ENCODE measurements around the gene CCDC112.

Gene CCDC112

GRCh38 chr5:115319007-115319406 lies 22.6 kb upstream of the CCDC112 start:
- Histone ChIP-seq H3K4me3 (ENCODE audit: insufficient read depth, low read depth, low read length, poor library complexity, severe bottlenecking) (no peak overlapping the region), H3K9me3 (ENCODE audit: control insufficient read depth, low read length) (no peaks in the 10 kb centered on the region), H3K4me1 (ENCODE audit: control insufficient read depth, insufficient read depth, low read length, poor library complexity, severe bottlenecking) (no peaks in the 10 kb centered on the region), H3K27ac (ENCODE audit: insufficient read depth, low read length, poor library complexity, severe bottlenecking) (no peak overlapping the region), H3K27me3 (replicated peaks; ENCODE audit: control insufficient read depth, insufficient read depth, low read length, poor library complexity, severe bottlenecking) (no peaks in the 10 kb centered on the region), H3K36me3 (ENCODE audit: control insufficient read depth, insufficient read depth, low read length) (no peaks in the 10 kb centered on the region)
- no peak for DNase-seq

- Histone ChIP-seq H3K4me1 (ENCODE audit: control insufficient read depth, insufficient read depth, low read length, poor library complexity, severe bottlenecking) (no peaks in the 10 kb centered on the region), H3K27me3 (replicated peaks; ENCODE audit: control insufficient read depth, insufficient read depth, low read length, poor library complexity, severe bottlenecking) (no peaks in the 10 kb centered on the region), H3K4me3 (ENCODE audit: insufficient read depth, low read depth, low read length, poor library complexity, severe bottlenecking) (no peak overlapping the region), H3K36me3 (ENCODE audit: control insufficient read depth, insufficient read depth, low read length) (no peaks in the 10 kb centered on the region), H3K27ac (ENCODE audit: insufficient read depth, low read length, poor library complexity, severe bottlenecking) (no peak overlapping the region), H3K9me3 (ENCODE audit: control insufficient read depth, low read length) (no peaks in the 10 kb centered on the region)
- DNase-seq = no peak
Measured at GRCh38 chr5:115317736-115318135, 21.3 kb upstream of the CCDC112 start.

- Histone ChIP-seq H3K27ac (ENCODE audit: insufficient read depth, low read length, poor library complexity, severe bottlenecking) (no peak overlapping the region), H3K36me3 (ENCODE audit: control insufficient read depth, insufficient read depth, low read length) (no peaks in the 10 kb centered on the region), H3K4me1 (ENCODE audit: control insufficient read depth, insufficient read depth, low read length, poor library complexity, severe bottlenecking) (no peaks in the 10 kb centered on the region), H3K9me3 (ENCODE audit: control insufficient read depth, low read length) (no peaks in the 10 kb centered on the region), H3K4me3 (ENCODE audit: insufficient read depth, low read depth, low read length, poor library complexity, severe bottlenecking) (no peak overlapping the region), H3K27me3 (replicated peaks; ENCODE audit: control insufficient read depth, insufficient read depth, low read length, poor library complexity, severe bottlenecking) (no peaks in the 10 kb centered on the region)
- DNase-seq = no peak
Measured at GRCh38 chr5:115317320-115317719, 20.9 kb upstream of the CCDC112 start.

- Histone ChIP-seq H3K4me1 (ENCODE audit: control insufficient read depth, insufficient read depth, low read length, poor library complexity, severe bottlenecking) (no peaks in the 10 kb centered on the region), H3K36me3 (ENCODE audit: control insufficient read depth, insufficient read depth, low read length) (no peaks in the 10 kb centered on the region), H3K27me3 (replicated peaks; ENCODE audit: control insufficient read depth, insufficient read depth, low read length, poor library complexity, severe bottlenecking) (no peaks in the 10 kb centered on the region), H3K4me3 (ENCODE audit: insufficient read depth, low read depth, low read length, poor library complexity, severe bottlenecking) (no peak overlapping the region), H3K27ac (ENCODE audit: insufficient read depth, low read length, poor library complexity, severe bottlenecking) (no peak overlapping the region), H3K9me3 (ENCODE audit: control insufficient read depth, low read length) (no peaks in the 10 kb centered on the region)
- no peak for DNase-seq
Measured at GRCh38 chr5:115313632-115314031, 17.2 kb upstream of the CCDC112 start.

- H3K27me3 ChIP-seq (replicated peaks; ENCODE audit: control insufficient read depth, insufficient read depth, low read length, poor library complexity, severe bottlenecking) = no peaks in the 10 kb centered on the region
- no peak overlapping the region for H3K4me3 ChIP-seq (ENCODE audit: insufficient read depth, low read depth, low read length, poor library complexity, severe bottlenecking)
- no peaks in the 10 kb centered on the region for H3K9me3 ChIP-seq (ENCODE audit: control insufficient read depth, low read length)
- H3K36me3 ChIP-seq (ENCODE audit: control insufficient read depth, insufficient read depth, low read length) = no peaks in the 10 kb centered on the region
- no peak overlapping the region for H3K27ac ChIP-seq (ENCODE audit: insufficient read depth, low read length, poor library complexity, severe bottlenecking)
- DNase-seq = no peak
- no peaks in the 10 kb centered on the region for H3K4me1 ChIP-seq (ENCODE audit: control insufficient read depth, insufficient read depth, low read length, poor library complexity, severe bottlenecking)
Measured at GRCh38 chr5:115313052-115313451, 16.6 kb upstream of the CCDC112 start.

- Histone ChIP-seq H3K36me3 (ENCODE audit: control insufficient read depth, insufficient read depth, low read length) (no peaks in the 10 kb centered on the region), H3K27me3 (replicated peaks; ENCODE audit: control insufficient read depth, insufficient read depth, low read length, poor library complexity, severe bottlenecking) (no peaks in the 10 kb centered on the region), H3K4me3 (ENCODE audit: insufficient read depth, low read depth, low read length, poor library complexity, severe bottlenecking) (no peak overlapping the region), H3K9me3 (ENCODE audit: control insufficient read depth, low read length) (no peaks in the 10 kb centered on the region), H3K27ac (ENCODE audit: insufficient read depth, low read length, poor library complexity, severe bottlenecking) (no peak overlapping the region), H3K4me1 (ENCODE audit: control insufficient read depth, insufficient read depth, low read length, poor library complexity, severe bottlenecking) (no peaks in the 10 kb centered on the region)
- no peak for DNase-seq
Measured at GRCh38 chr5:115309751-115310370, 13.4 kb upstream of the CCDC112 start.

GRCh38 chr5:115308815-115309214 lies 12.4 kb upstream of the CCDC112 start:
- Histone ChIP-seq H3K27ac (ENCODE audit: insufficient read depth, low read length, poor library complexity, severe bottlenecking) (no peak overlapping the region), H3K27me3 (replicated peaks; ENCODE audit: control insufficient read depth, insufficient read depth, low read length, poor library complexity, severe bottlenecking) (no peaks in the 10 kb centered on the region), H3K36me3 (ENCODE audit: control insufficient read depth, insufficient read depth, low read length) (no peaks in the 10 kb centered on the region), H3K4me3 (ENCODE audit: insufficient read depth, low read depth, low read length, poor library complexity, severe bottlenecking) (no peak overlapping the region), H3K9me3 (ENCODE audit: control insufficient read depth, low read length) (no peaks in the 10 kb centered on the region), H3K4me1 (ENCODE audit: control insufficient read depth, insufficient read depth, low read length, poor library complexity, severe bottlenecking) (no peaks in the 10 kb centered on the region)
- no peak for DNase-seq

- Histone ChIP-seq H3K36me3 (ENCODE audit: control insufficient read depth, insufficient read depth, low read length) (no peaks in the 10 kb centered on the region), H3K4me1 (ENCODE audit: control insufficient read depth, insufficient read depth, low read length, poor library complexity, severe bottlenecking) (no peaks in the 10 kb centered on the region), H3K9me3 (ENCODE audit: control insufficient read depth, low read length) (no peaks in the 10 kb centered on the region), H3K27ac (ENCODE audit: insufficient read depth, low read length, poor library complexity, severe bottlenecking) (no peak overlapping the region), H3K27me3 (replicated peaks; ENCODE audit: control insufficient read depth, insufficient read depth, low read length, poor library complexity, severe bottlenecking) (no peaks in the 10 kb centered on the region), H3K4me3 (ENCODE audit: insufficient read depth, low read depth, low read length, poor library complexity, severe bottlenecking) (no peak overlapping the region)
- no peak for DNase-seq
Measured at GRCh38 chr5:115306011-115306536, 9.6 kb upstream of the CCDC112 start.

- no peaks in the 10 kb centered on the region for H3K27me3 ChIP-seq (replicated peaks; ENCODE audit: control insufficient read depth, insufficient read depth, low read length, poor library complexity, severe bottlenecking)
- no peaks in the 10 kb centered on the region for H3K36me3 ChIP-seq (ENCODE audit: control insufficient read depth, insufficient read depth, low read length)
- DNase-seq = no peak
- H3K9me3 ChIP-seq (ENCODE audit: control insufficient read depth, low read length) = no peaks in the 10 kb centered on the region
- no peak overlapping the region for H3K27ac ChIP-seq (ENCODE audit: insufficient read depth, low read length, poor library complexity, severe bottlenecking)
- H3K4me3 ChIP-seq (ENCODE audit: insufficient read depth, low read depth, low read length, poor library complexity, severe bottlenecking) = no peak overlapping the region
- H3K4me1 ChIP-seq (ENCODE audit: control insufficient read depth, insufficient read depth, low read length, poor library complexity, severe bottlenecking) = no peaks in the 10 kb centered on the region
Measured at GRCh38 chr5:115304496-115304895, 8.0 kb upstream of the CCDC112 start.

GRCh38 chr5:115298811-115299210 lies 2.4 kb upstream of the CCDC112 start:
- H3K4me3 ChIP-seq (ENCODE audit: insufficient read depth, low read depth, low read length, poor library complexity, severe bottlenecking) = no peak overlapping the region
- no peaks in the 10 kb centered on the region for H3K36me3 ChIP-seq (ENCODE audit: control insufficient read depth, insufficient read depth, low read length)
- H3K27me3 ChIP-seq (replicated peaks; ENCODE audit: control insufficient read depth, insufficient read depth, low read length, poor library complexity, severe bottlenecking) = no peaks in the 10 kb centered on the region
- no peak overlapping the region for H3K27ac ChIP-seq (ENCODE audit: insufficient read depth, low read length, poor library complexity, severe bottlenecking)
- H3K9me3 ChIP-seq (ENCODE audit: control insufficient read depth, low read length) = no peaks in the 10 kb centered on the region
- DNase-seq = no peak
- no peaks in the 10 kb centered on the region for H3K4me1 ChIP-seq (ENCODE audit: control insufficient read depth, insufficient read depth, low read length, poor library complexity, severe bottlenecking)
